Measurements from ENCODE around the gene PTF1A. TPM values are rescaled to one million over a fixed set of nuclear protein-coding genes. Genes with fewer than 3 reads are reported as not detected.

PTF1A gene
- not detected for polyA plus RNA-seq (2013, experiment 1 of 2)
- polyA plus RNA-seq (2013, experiment 2 of 2), result 0.08 TPM

- Histone ChIP-seq H3K4me1 (ENCODE audit: control insufficient read depth in 2 of 2, insufficient read depth in 1 of 2, low read depth in 1 of 2, low read length in 2 of 2) (peaks cover 0 to 8% of the 10 kb centered on the region in 2 donors), H2BK5ac (ENCODE audit: low read length) (no peak within 1 kb of the TSS), H2BK120ac (ENCODE audit: low read depth, low read length) (no peak within 1 kb of the TSS), H3K9me3 (replicated peaks in 1 of 2; ENCODE audit: control insufficient read depth in 2 of 2, insufficient read depth in 1 of 2, low read depth in 1 of 2, low read length in 2 of 2) (no peaks in the 10 kb centered on the region), H3K27me3 (ENCODE audit: control insufficient read depth in 3 of 3, insufficient read depth in 3 of 3, low read depth in 1 of 3, low read length in 3 of 3) (peaks cover 49 to 96% (median 91%) of the 10 kb centered on the region in 3 experiments), H3K4ac (ENCODE audit: low read length) (no peak within 1 kb of the TSS), H4K91ac (ENCODE audit: low read depth, low read length, poor library complexity) (no peak within 1 kb of the TSS), H2BK15ac (ENCODE audit: low read length) (no peak within 1 kb of the TSS), H3K14ac (ENCODE audit: low read length) (no peak within 1 kb of the TSS), H3K18ac (ENCODE audit: low read length) (peak within 1 kb of the TSS; percentile 65), H3K27ac (replicated peaks; ENCODE audit: low read length) (no peak within 1 kb of the TSS), H3K36me3 (replicated peaks in 1 of 2; ENCODE audit: control insufficient read depth in 2 of 2, insufficient read depth in 2 of 2, low read length in 2 of 2) (no peaks in the 10 kb centered on the region), H2AK5ac (ENCODE audit: low read depth, low read length) (no peak within 1 kb of the TSS), H4K8ac (ENCODE audit: low read depth, low read length) (no peak within 1 kb of the TSS), H2BK12ac (ENCODE audit: low read length) (no peak within 1 kb of the TSS), H3K79me1 (ENCODE audit: low read depth, low read length) (no peaks in the 10 kb centered on the region), H2AFZ (ENCODE audit: low read length) (peak within 1 kb of the TSS; percentile 56), H3K9ac (ENCODE audit: low read depth, low read length, poor library complexity) (peak within 1 kb of the TSS; percentile 66), H3K23ac (ENCODE audit: low read depth, low read length, poor library complexity) (peak within 1 kb of the TSS; percentile 40), H3K4me2 (ENCODE audit: insufficient read depth, low read length, poor library complexity, severe bottlenecking) (peak within 1 kb of the TSS; percentile 52), H3K4me3 (ENCODE audit: low read length in 2 of 2) (peak within 1 kb of the TSS in 1 of 2 donors; percentile 11)
- no peak for DNase-seq (ENCODE audit: low spot score)
- WGBS, 2 donors (ENCODE audit: extremely low coverage in 2 of 2, insufficient read length in 2 of 2, insufficient replicate concordance in 1 of 2), result no CpG with 5 or more reads among the region's 107 CpGs
Measured at GRCh38 chr10:23191764-23192711, at the start of gene PTF1A. Gene PTF1A, plus strand, starts transcription at chr10:23192312. Its CDS starts 219 bp downstream, at chr10:23192531.

- Histone ChIP-seq H3K4ac (ENCODE audit: low read length) (no peak overlapping the region), H3K79me1 (ENCODE audit: low read depth, low read length) (peaks cover 2% of the 10 kb centered on the region), H3K27me3 (ENCODE audit: control insufficient read depth in 3 of 3, insufficient read depth in 3 of 3, low read depth in 1 of 3, low read length in 3 of 3) (no peaks in the 10 kb centered on the region), H3K4me1 (ENCODE audit: control insufficient read depth in 2 of 2, insufficient read depth in 1 of 2, low read depth in 1 of 2, low read length in 2 of 2) (no peaks in the 10 kb centered on the region), H2BK5ac (ENCODE audit: low read length) (no peak overlapping the region), H2BK120ac (ENCODE audit: low read depth, low read length) (no peak overlapping the region), H4K8ac (ENCODE audit: low read depth, low read length) (no peak overlapping the region), H3K9ac (ENCODE audit: low read depth, low read length, poor library complexity) (no peak overlapping the region), H2BK15ac (ENCODE audit: low read length) (no peak overlapping the region), H3K27ac (replicated peaks; ENCODE audit: low read length) (no peak overlapping the region), H3K9me3 (replicated peaks in 1 of 2; ENCODE audit: control insufficient read depth in 2 of 2, insufficient read depth in 1 of 2, low read depth in 1 of 2, low read length in 2 of 2) (peaks cover 0 to 3% of the 10 kb centered on the region in 2 donors), H3K36me3 (replicated peaks in 1 of 2; ENCODE audit: control insufficient read depth in 2 of 2, insufficient read depth in 2 of 2, low read length in 2 of 2) (peaks cover 0 to 1% of the 10 kb centered on the region in 2 donors), H2BK12ac (ENCODE audit: low read length) (no peak overlapping the region), H2AK5ac (ENCODE audit: low read depth, low read length) (no peak overlapping the region), H3K18ac (ENCODE audit: low read length) (no peak overlapping the region), H2AFZ (ENCODE audit: low read length) (peak overlapping the region; percentile 18), H4K91ac (ENCODE audit: low read depth, low read length, poor library complexity) (no peak overlapping the region), H3K4me2 (ENCODE audit: insufficient read depth, low read length, poor library complexity, severe bottlenecking) (no peak overlapping the region), H3K23ac (ENCODE audit: low read depth, low read length, poor library complexity) (no peak overlapping the region), H3K14ac (ENCODE audit: low read length) (no peak overlapping the region), H3K4me3 (ENCODE audit: low read length in 2 of 2) (peak overlapping the region in 1 of 2 donors; percentile 27)
- no peak for DNase-seq (ENCODE audit: low spot score)
- WGBS, 2 donors (ENCODE audit: extremely low coverage in 2 of 2, insufficient read length in 2 of 2, insufficient replicate concordance in 1 of 2), result no CpG with 5 or more reads among the region's 9 CpGs
Measured at GRCh38 chr10:23146258-23146657, 45.9 kb upstream of the PTF1A start.

GRCh38 chr10:23147035-23147434 is 45.1 kb upstream of the PTF1A start:
- H4K91ac ChIP-seq (ENCODE audit: low read depth, low read length, poor library complexity), result no peak overlapping the region
- H2AK5ac ChIP-seq (ENCODE audit: low read depth, low read length), result no peak overlapping the region
- H2BK120ac ChIP-seq (ENCODE audit: low read depth, low read length), result no peak overlapping the region
- H3K9ac ChIP-seq (ENCODE audit: low read depth, low read length, poor library complexity), result no peak overlapping the region
- no peak overlapping the region for H2BK15ac ChIP-seq (ENCODE audit: low read length)
- no peak overlapping the region for H3K18ac ChIP-seq (ENCODE audit: low read length)
- no peak overlapping the region for H3K4me3 ChIP-seq (ENCODE audit: low read length in 2 of 2)
- no peak overlapping the region for H3K23ac ChIP-seq (ENCODE audit: low read depth, low read length, poor library complexity)
- no peak overlapping the region for H3K27ac ChIP-seq (replicated peaks; ENCODE audit: low read length)
- H2AFZ ChIP-seq (ENCODE audit: low read length), result no peak overlapping the region
- no peak overlapping the region for H3K4ac ChIP-seq (ENCODE audit: low read length)
- no peak overlapping the region for H3K14ac ChIP-seq (ENCODE audit: low read length)
- no peaks in the 10 kb centered on the region for H3K4me1 ChIP-seq (ENCODE audit: control insufficient read depth in 2 of 2, insufficient read depth in 1 of 2, low read depth in 1 of 2, low read length in 2 of 2)
- peaks cover 2% of the 10 kb centered on the region for H3K79me1 ChIP-seq (ENCODE audit: low read depth, low read length)
- no peak overlapping the region for H2BK5ac ChIP-seq (ENCODE audit: low read length)
- WGBS, 2 donors (ENCODE audit: extremely low coverage in 2 of 2, insufficient read length in 2 of 2, insufficient replicate concordance in 1 of 2), result no CpG with 5 or more reads among the region's 6 CpGs
- no peak overlapping the region for H3K4me2 ChIP-seq (ENCODE audit: insufficient read depth, low read length, poor library complexity, severe bottlenecking)
- peaks cover 0 to 1% of the 10 kb centered on the region in 2 donors for H3K36me3 ChIP-seq (replicated peaks in 1 of 2; ENCODE audit: control insufficient read depth in 2 of 2, insufficient read depth in 2 of 2, low read length in 2 of 2)
- no peaks in the 10 kb centered on the region for H3K27me3 ChIP-seq (ENCODE audit: control insufficient read depth in 3 of 3, insufficient read depth in 3 of 3, low read depth in 1 of 3, low read length in 3 of 3)
- H4K8ac ChIP-seq (ENCODE audit: low read depth, low read length), result no peak overlapping the region
- H3K9me3 ChIP-seq (replicated peaks in 1 of 2; ENCODE audit: control insufficient read depth in 2 of 2, insufficient read depth in 1 of 2, low read depth in 1 of 2, low read length in 2 of 2), result peaks cover 0 to 3% of the 10 kb centered on the region in 2 donors
- no peak overlapping the region for H2BK12ac ChIP-seq (ENCODE audit: low read length)
- DNase-seq (ENCODE audit: low spot score), result no peak

GRCh38 chr10:23148214-23148613 is 43.9 kb upstream of the PTF1A start:
- H3K27ac ChIP-seq (replicated peaks; ENCODE audit: low read length), result no peak overlapping the region
- no peak overlapping the region for H2BK12ac ChIP-seq (ENCODE audit: low read length)
- no peak overlapping the region for H3K4ac ChIP-seq (ENCODE audit: low read length)
- H3K18ac ChIP-seq (ENCODE audit: low read length), result peak overlapping the region; percentile 13
- H3K4me2 ChIP-seq (ENCODE audit: insufficient read depth, low read length, poor library complexity, severe bottlenecking), result no peak overlapping the region
- H3K4me1 ChIP-seq (ENCODE audit: control insufficient read depth in 2 of 2, insufficient read depth in 1 of 2, low read depth in 1 of 2, low read length in 2 of 2), result no peaks in the 10 kb centered on the region
- H3K9me3 ChIP-seq (replicated peaks in 1 of 2; ENCODE audit: control insufficient read depth in 2 of 2, insufficient read depth in 1 of 2, low read depth in 1 of 2, low read length in 2 of 2), result peaks cover 0 to 3% of the 10 kb centered on the region in 2 donors
- peak overlapping the region; percentile 79 for H3K14ac ChIP-seq (ENCODE audit: low read length)
- H2BK120ac ChIP-seq (ENCODE audit: low read depth, low read length), result no peak overlapping the region
- DNase-seq (ENCODE audit: low spot score), result no peak
- H2BK15ac ChIP-seq (ENCODE audit: low read length), result no peak overlapping the region
- no peak overlapping the region for H3K9ac ChIP-seq (ENCODE audit: low read depth, low read length, poor library complexity)
- H3K23ac ChIP-seq (ENCODE audit: low read depth, low read length, poor library complexity), result peak overlapping the region; percentile 80
- peak overlapping the region in 1 of 2 donors; percentile 72 for H3K4me3 ChIP-seq (ENCODE audit: low read length in 2 of 2)
- WGBS, 2 donors (ENCODE audit: extremely low coverage in 2 of 2, insufficient read length in 2 of 2, insufficient replicate concordance in 1 of 2), result no CpG with 5 or more reads among the region's 19 CpGs
- H3K27me3 ChIP-seq (ENCODE audit: control insufficient read depth in 3 of 3, insufficient read depth in 3 of 3, low read depth in 1 of 3, low read length in 3 of 3), result no peaks in the 10 kb centered on the region
- peaks cover 2% of the 10 kb centered on the region for H3K79me1 ChIP-seq (ENCODE audit: low read depth, low read length)
- H3K36me3 ChIP-seq (replicated peaks in 1 of 2; ENCODE audit: control insufficient read depth in 2 of 2, insufficient read depth in 2 of 2, low read length in 2 of 2), result peaks cover 0 to 1% of the 10 kb centered on the region in 2 donors
- no peak overlapping the region for H2AK5ac ChIP-seq (ENCODE audit: low read depth, low read length)
- no peak overlapping the region for H4K91ac ChIP-seq (ENCODE audit: low read depth, low read length, poor library complexity)
- H2AFZ ChIP-seq (ENCODE audit: low read length), result no peak overlapping the region
- no peak overlapping the region for H2BK5ac ChIP-seq (ENCODE audit: low read length)
- peak overlapping the region; percentile 72 for H4K8ac ChIP-seq (ENCODE audit: low read depth, low read length)

Data from neuronal stem cell (in vitro differentiated cells).